Astrocyte (in vitro differentiated cells and primary cell): ENCODE measurements around the gene SLC9A5.

Experiments
- CTCF ChIP-seq: IDR thresholded peaks from 2 replicates; pipeline ENCODE4 v1.5.1; 2011; ENCODE audit warnings: low read depth, mild to moderate bottlenecking, inconsistent platforms, low read length, moderate library complexity; ENCODE audit not compliant: insufficient read depth
- EZH2 ChIP-seq: IDR thresholded peaks from 2 replicates; pipeline ENCODE4 v1.6.1; 2012; ENCODE audit warnings: mild to moderate bottlenecking, low read length, inconsistent platforms; ENCODE audit not compliant: insufficient read depth

GRCh38 chr16:67236563-67237395 lies 12.0 kb upstream of the SLC9A5 start:
- no peak for TF ChIP-seq CTCF
- no peak for TF ChIP-seq EZH2
